Measurements from ENCODE around the gene TNRC18. TPM values are rescaled to one million over a fixed set of nuclear protein-coding genes. Genes with fewer than 3 reads are reported as not detected.

Gene TNRC18
- total and polyA plus RNA-seq, 2 donors (not counting 3 experiments of a cell fraction or from before 2014, with no cell fraction given), result 14.8 to 64.6 TPM

GRCh38 chr7:5360971-5361370 is 62.7 kb downstream of the TNRC18 start:
- POLR2A ChIA-PET, result no interaction called here

More at GRCh38 chr7:5360971-5361370, 62.7 kb downstream of the TNRC18 start:
- intact Hi-C loops (cut with micrococcal nuclease), result no loop called here
- Histone ChIP-seq H3K9me1 (replicated peaks; ENCODE audit: control insufficient read depth, extremely low read depth, insufficient read depth, low read length) (no peaks in the 10 kb centered on the region), H3K79me2 (ENCODE audit: control insufficient read depth, insufficient read depth, low read length) (peaks cover 6% of the 10 kb centered on the region), H3K4me2 (ENCODE audit: insufficient read depth, low read length) (no peak overlapping the region), H3K9ac (replicated peaks; ENCODE audit: extremely low read depth, insufficient read depth, low read length) (no peak overlapping the region), H3K9me3 (replicated peaks; ENCODE audit: control insufficient read depth, insufficient read depth, low read length) (no peaks in the 10 kb centered on the region), H3K4me1 (ENCODE audit: control insufficient read depth, extremely low read depth, insufficient read depth, low read length) (no peaks in the 10 kb centered on the region), H3K27ac (ENCODE audit: insufficient read depth, low read depth, low read length) (no peak overlapping the region), H4K20me1 (replicated peaks; ENCODE audit: control insufficient read depth, extremely low read depth, insufficient read depth, low read length) (no peaks in the 10 kb centered on the region), H2AFZ (ENCODE audit: low read depth, low read length) (no peak overlapping the region), H3K36me3 (ENCODE audit: control insufficient read depth in 2 of 2, extremely low read depth in 1 of 2, insufficient read depth in 2 of 2, low read length in 2 of 2) (peaks cover 0 to 38% of the 10 kb centered on the region in 2 experiments), H3K27me3 (ENCODE audit: control insufficient read depth in 2 of 2, insufficient read depth in 2 of 2, low read length in 2 of 2) (no peaks in the 10 kb centered on the region), H3K4me3 (replicated peaks in 1 of 3; ENCODE audit: insufficient read depth in 1 of 3, low read depth in 1 of 3, low read length in 3 of 3) (no peak overlapping the region)
- BruUV-seq (replicated peaks), result no TSS peak
- CTCF ChIA-PET, result no interaction called here
- DNase-seq (ENCODE audit: low read depth, low spot score), result no peak
- FAIRE-seq, result no peak
- dilution Hi-C loops (cut with MboI; ENCODE audit: extremely low pct_ligation_motif_present, low sequenced_read_pairs), result no loop called here
- TF ChIP-seq EZH2 (IDR thresholded peaks at IDR 0.05; ENCODE audit: borderline replicate concordance, low read depth, low read length, severe bottlenecking) (no peak), FOS (IDR thresholded peaks at IDR 0.05; ENCODE audit: borderline replicate concordance, insufficient read depth, low read length) (no peak), POLR2A (IDR thresholded peaks at IDR 0.05; ENCODE audit: low read depth, low read length) (no peak), CTCF (IDR thresholded peaks at IDR 0.05; ENCODE audit: extremely low read depth in 1 of 2, insufficient read depth in 1 of 2, low read depth in 1 of 2, low read length in 2 of 2) (no peak), GATA2 (IDR thresholded peaks at IDR 0.05; ENCODE audit: insufficient read depth, insufficient read length, low read depth, low read length) (no peak), POLR2AphosphoS5 (IDR thresholded peaks at IDR 0.05; ENCODE audit: insufficient read depth, low read depth, low read length) (no peak), MAX (IDR thresholded peaks at IDR 0.05; ENCODE audit: insufficient read depth, insufficient read length) (no peak), JUN (IDR thresholded peaks at IDR 0.05; ENCODE audit: borderline replicate concordance, insufficient read depth, insufficient read length, low read depth) (no peak), MYC (IDR thresholded peaks at IDR 0.05; ENCODE audit: low read depth, low read length) (no peak)
